HepG2 (cell line): ENCODE measurements around the gene TCF7L2. TPM values are rescaled to one million over a fixed set of nuclear protein-coding genes. Genes with fewer than 3 reads are reported as not detected.

ENCODE experiments used
- EZH2 ChIP-seq: conservative IDR thresholded peaks from 2 replicates; pipeline ENCODE4 v1.6.1; 2012; ENCODE audit warnings: mild to moderate bottlenecking, low read depth, low read length, moderate library complexity
- FOXJ3 ChIP-seq: sonication (generic); formaldehyde crosslinking; IDR thresholded peaks from 2 replicates; pipeline ENCODE4 v1.4.0; 2020; ENCODE audit warnings: missing genetic modification reagents, mild to moderate bottlenecking, borderline replicate concordance
- MYNN ChIP-seq: sonication (generic); formaldehyde crosslinking; IDR thresholded peaks from 2 replicates; pipeline ENCODE4 v1.4.0; 2020; ENCODE audit warnings: mild to moderate bottlenecking, low read depth, missing genetic modification reagents
- NBN ChIP-seq: fragments of 450-650 bp; conservative IDR thresholded peaks from 2 replicates; pipeline ENCODE4 v1.6.1; 2017
- SOX13 ChIP-seq, 3 experiments: fragments of 450-650 bp in 1 of 3; sonication (generic) in 1 of 3; formaldehyde crosslinking in 1 of 3; IDR thresholded peaks in 2 of 3; conservative IDR thresholded peaks in 1 of 3; 2 replicates each; pipeline versions ENCODE4 v1.5.0 to v1.6.1; 2016 to 2020; ENCODE audit warnings: antibody characterized with exemption in 1 of 3, mild to moderate bottlenecking in 1 of 3, missing compliant biosample characterization in 1 of 3, missing genetic modification reagents in 1 of 3, moderate library complexity in 1 of 3
- TOE1 ChIP-seq: sonication (generic); formaldehyde crosslinking; IDR thresholded peaks from 2 replicates; pipeline ENCODE4 v1.4.0; 2020; ENCODE audit warnings: mild to moderate bottlenecking, missing genetic modification reagents
- polyA plus RNA-seq, 8 experiments: library from polyadenylated mRNA; depleted of rRNA in 3 of 8; stranded (reverse) in 7 of 8; unstranded in 1 of 8; fragments of >200 nt; fragmentation: Illumina TruSeq in 4 of 8; extraction: Trizol in 4 of 8; gene quantifications; 2 replicates each; pipeline versions ENCODE4 v1.2.1 to v1.2.3, GENCODE V29; 2011 to 2016; ENCODE audit warnings: low read depth in 4 of 8, missing spikeins in 1 of 8, mixed read lengths in 1 of 8; ENCODE audit not compliant: insufficient read depth in 1 of 8
- total RNA-seq, 5 experiments: library from RNA; depleted of rRNA; stranded (reverse); fragments of >200 nt; fragmentation: Illumina TruSeq; extraction: Trizol; gene quantifications; 2 replicates each; pipeline ENCODE4 v1.2.3, GENCODE V29; 2016; ENCODE audit warnings: low read depth in 1 of 5
- TF ChIP-seq, protein P1 (sequence below): sonication (generic); IDR thresholded peaks from 2 replicates; pipeline ENCODE4 v1.6.1; 2016; ENCODE audit warnings: low read depth, borderline replicate concordance
- TF ChIP-seq, protein P2 (sequence below): sonication (generic); formaldehyde crosslinking; IDR thresholded peaks from 2 replicates; pipeline ENCODE4 v1.5.0; 2020; ENCODE audit warnings: mild to moderate bottlenecking, missing genetic modification reagents
- TF ChIP-seq, protein P3 (sequence below): sonication (generic); formaldehyde crosslinking; conservative IDR thresholded peaks from 2 replicates; pipeline ENCODE4 v1.4.0; 2020; ENCODE audit warnings: mild to moderate bottlenecking, missing genetic modification reagents, moderate library complexity
- TF ChIP-seq, protein P4 (sequence below): sonication (generic); formaldehyde crosslinking; IDR thresholded peaks from 2 replicates; pipeline ENCODE4 v1.4.0; 2020; ENCODE audit warnings: missing genetic modification reagents, borderline replicate concordance
- TF ChIP-seq, protein P5 (sequence below): sonication (generic); formaldehyde crosslinking; IDR thresholded peaks from 2 replicates; pipeline ENCODE4 v1.4.0; 2020; ENCODE audit warnings: missing genetic modification reagents, borderline replicate concordance
- TF ChIP-seq, protein P6 (sequence below): sonication (generic); formaldehyde crosslinking; IDR thresholded peaks from 2 replicates; pipeline ENCODE4 v1.5.1; 2020; ENCODE audit warnings: missing genetic modification reagents, mild to moderate bottlenecking, borderline replicate concordance

The TCF7L2 gene
- total and polyA plus RNA-seq, 2 of the 13 experiments (the other 11 are each of a cell fraction or from before 2014, with no cell fraction given): 3.9 to 13.7 TPM

DNA sequence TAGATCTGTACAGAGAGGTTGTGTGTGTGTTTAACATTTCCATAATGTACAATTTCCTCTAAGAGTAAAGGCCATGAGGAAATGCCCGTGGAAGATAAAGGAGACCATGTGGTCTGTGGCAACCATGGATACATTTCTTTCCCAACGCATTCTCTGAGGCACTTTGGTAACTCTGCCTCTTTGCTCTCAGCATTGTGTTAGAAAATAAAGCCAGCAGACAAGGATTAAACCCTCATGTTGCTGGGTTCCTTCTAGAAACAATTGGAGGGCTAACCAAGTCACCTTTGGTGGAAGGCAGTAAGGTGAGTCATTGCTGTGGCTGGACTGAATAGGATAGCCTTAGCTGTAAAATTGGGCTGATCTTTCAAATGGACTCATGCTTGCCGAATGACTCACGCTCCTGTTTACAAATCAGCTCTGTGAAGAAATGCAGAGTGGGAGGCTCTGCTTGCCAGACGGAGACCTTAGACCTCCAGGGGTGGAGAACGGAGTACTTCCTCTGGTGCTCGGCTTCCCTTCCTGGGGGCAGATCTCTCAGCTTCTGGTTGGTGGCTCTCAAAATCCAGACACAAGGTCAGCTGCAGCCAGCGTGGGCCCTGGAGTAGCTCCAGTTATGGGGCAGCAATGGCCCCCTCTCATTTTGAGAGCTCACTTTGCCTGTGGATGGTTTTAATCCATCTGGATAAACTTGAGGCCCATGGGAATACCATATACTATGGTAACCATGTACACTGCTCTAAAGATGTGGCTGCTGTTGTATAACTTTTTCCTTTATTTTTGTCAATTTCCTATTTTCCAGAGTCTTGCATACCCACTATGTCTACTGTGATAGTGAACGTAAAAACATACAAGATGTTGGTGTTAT lies 137.3 kb downstream of the TCF7L2 start (continued):
- TF ChIP-seq, protein P1, sequence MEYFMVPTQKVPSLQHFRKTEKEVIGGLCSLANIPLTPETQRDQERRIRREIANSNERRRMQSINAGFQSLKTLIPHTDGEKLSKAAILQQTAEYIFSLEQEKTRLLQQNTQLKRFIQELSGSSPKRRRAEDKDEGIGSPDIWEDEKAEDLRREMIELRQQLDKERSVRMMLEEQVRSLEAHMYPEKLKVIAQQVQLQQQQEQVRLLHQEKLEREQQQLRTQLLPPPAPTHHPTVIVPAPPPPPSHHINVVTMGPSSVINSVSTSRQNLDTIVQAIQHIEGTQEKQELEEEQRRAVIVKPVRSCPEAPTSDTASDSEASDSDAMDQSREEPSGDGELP: peak; percentile 76; the same call in 1 of the 2 replicates
- TF ChIP-seq, protein P2, sequence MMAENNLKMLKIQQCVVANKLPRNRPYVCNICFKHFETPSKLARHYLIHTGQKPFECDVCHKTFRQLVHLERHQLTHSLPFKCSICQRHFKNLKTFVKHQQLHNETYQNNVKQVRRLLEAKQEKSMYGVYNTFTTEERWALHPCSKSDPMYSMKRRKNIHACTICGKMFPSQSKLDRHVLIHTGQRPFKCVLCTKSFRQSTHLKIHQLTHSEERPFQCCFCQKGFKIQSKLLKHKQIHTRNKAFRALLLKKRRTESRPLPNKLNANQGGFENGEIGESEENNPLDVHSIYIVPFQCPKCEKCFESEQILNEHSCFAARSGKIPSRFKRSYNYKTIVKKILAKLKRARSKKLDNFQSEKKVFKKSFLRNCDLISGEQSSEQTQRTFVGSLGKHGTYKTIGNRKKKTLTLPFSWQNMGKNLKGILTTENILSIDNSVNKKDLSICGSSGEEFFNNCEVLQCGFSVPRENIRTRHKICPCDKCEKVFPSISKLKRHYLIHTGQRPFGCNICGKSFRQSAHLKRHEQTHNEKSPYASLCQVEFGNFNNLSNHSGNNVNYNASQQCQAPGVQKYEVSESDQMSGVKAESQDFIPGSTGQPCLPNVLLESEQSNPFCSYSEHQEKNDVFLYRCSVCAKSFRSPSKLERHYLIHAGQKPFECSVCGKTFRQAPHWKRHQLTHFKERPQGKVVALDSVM: no peak; the same call in 1 of the 2 replicates
- TF ChIP-seq SOX13 (IDR thresholded peaks at IDR 0.05) (peak; percentile 55; the same call in 1 of the 2 replicates), SOX13 (CRISPR knock-in tag; conservative IDR thresholded peaks at IDR 0.05 in 1 of 2, IDR thresholded peaks at IDR 0.05 in 1 of 2) (peak in 1 of 2 experiments; percentile 87; a peak in 2 of 4 replicates), FOXJ3 (peak; percentile 63), NBN (no peak), EZH2 (no peak), TOE1 (CRISPR knock-in tag) (no peak), MYNN (CRISPR knock-in tag) (no peak)
- TF ChIP-seq, protein P3, sequence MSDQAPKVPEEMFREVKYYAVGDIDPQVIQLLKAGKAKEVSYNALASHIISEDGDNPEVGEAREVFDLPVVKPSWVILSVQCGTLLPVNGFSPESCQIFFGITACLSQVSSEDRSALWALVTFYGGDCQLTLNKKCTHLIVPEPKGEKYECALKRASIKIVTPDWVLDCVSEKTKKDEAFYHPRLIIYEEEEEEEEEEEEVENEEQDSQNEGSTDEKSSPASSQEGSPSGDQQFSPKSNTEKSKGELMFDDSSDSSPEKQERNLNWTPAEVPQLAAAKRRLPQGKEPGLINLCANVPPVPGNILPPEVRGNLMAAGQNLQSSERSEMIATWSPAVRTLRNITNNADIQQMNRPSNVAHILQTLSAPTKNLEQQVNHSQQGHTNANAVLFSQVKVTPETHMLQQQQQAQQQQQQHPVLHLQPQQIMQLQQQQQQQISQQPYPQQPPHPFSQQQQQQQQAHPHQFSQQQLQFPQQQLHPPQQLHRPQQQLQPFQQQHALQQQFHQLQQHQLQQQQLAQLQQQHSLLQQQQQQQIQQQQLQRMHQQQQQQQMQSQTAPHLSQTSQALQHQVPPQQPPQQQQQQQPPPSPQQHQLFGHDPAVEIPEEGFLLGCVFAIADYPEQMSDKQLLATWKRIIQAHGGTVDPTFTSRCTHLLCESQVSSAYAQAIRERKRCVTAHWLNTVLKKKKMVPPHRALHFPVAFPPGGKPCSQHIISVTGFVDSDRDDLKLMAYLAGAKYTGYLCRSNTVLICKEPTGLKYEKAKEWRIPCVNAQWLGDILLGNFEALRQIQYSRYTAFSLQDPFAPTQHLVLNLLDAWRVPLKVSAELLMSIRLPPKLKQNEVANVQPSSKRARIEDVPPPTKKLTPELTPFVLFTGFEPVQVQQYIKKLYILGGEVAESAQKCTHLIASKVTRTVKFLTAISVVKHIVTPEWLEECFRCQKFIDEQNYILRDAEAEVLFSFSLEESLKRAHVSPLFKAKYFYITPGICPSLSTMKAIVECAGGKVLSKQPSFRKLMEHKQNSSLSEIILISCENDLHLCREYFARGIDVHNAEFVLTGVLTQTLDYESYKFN (CRISPR knock-in tag): peak; percentile 87
- TF ChIP-seq, protein P4, sequence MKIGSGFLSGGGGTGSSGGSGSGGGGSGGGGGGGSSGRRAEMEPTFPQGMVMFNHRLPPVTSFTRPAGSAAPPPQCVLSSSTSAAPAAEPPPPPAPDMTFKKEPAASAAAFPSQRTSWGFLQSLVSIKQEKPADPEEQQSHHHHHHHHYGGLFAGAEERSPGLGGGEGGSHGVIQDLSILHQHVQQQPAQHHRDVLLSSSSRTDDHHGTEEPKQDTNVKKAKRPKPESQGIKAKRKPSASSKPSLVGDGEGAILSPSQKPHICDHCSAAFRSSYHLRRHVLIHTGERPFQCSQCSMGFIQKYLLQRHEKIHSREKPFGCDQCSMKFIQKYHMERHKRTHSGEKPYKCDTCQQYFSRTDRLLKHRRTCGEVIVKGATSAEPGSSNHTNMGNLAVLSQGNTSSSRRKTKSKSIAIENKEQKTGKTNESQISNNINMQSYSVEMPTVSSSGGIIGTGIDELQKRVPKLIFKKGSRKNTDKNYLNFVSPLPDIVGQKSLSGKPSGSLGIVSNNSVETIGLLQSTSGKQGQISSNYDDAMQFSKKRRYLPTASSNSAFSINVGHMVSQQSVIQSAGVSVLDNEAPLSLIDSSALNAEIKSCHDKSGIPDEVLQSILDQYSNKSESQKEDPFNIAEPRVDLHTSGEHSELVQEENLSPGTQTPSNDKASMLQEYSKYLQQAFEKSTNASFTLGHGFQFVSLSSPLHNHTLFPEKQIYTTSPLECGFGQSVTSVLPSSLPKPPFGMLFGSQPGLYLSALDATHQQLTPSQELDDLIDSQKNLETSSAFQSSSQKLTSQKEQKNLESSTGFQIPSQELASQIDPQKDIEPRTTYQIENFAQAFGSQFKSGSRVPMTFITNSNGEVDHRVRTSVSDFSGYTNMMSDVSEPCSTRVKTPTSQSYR (CRISPR knock-in tag): peak; percentile 38; the same call in 1 of the 2 replicates
- TF ChIP-seq, protein P5, sequence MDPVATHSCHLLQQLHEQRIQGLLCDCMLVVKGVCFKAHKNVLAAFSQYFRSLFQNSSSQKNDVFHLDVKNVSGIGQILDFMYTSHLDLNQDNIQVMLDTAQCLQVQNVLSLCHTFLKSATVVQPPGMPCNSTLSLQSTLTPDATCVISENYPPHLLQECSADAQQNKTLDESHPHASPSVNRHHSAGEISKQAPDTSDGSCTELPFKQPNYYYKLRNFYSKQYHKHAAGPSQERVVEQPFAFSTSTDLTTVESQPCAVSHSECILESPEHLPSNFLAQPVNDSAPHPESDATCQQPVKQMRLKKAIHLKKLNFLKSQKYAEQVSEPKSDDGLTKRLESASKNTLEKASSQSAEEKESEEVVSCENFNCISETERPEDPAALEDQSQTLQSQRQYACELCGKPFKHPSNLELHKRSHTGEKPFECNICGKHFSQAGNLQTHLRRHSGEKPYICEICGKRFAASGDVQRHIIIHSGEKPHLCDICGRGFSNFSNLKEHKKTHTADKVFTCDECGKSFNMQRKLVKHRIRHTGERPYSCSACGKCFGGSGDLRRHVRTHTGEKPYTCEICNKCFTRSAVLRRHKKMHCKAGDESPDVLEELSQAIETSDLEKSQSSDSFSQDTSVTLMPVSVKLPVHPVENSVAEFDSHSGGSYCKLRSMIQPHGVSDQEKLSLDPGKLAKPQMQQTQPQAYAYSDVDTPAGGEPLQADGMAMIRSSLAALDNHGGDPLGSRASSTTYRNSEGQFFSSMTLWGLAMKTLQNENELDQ (CRISPR knock-in tag): no peak
- TF ChIP-seq, protein P6, sequence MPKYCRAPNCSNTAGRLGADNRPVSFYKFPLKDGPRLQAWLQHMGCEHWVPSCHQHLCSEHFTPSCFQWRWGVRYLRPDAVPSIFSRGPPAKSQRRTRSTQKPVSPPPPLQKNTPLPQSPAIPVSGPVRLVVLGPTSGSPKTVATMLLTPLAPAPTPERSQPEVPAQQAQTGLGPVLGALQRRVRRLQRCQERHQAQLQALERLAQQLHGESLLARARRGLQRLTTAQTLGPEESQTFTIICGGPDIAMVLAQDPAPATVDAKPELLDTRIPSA (CRISPR knock-in tag): no peak
